Neural crest cell (in vitro differentiated cells): ENCODE measurements around the gene TRIM46. TPM values are rescaled to one million over a fixed set of nuclear protein-coding genes. Genes with fewer than 3 reads are reported as not detected.
"Not testable (repeated sequence)": the region's sequence is repeated elsewhere in the genome, so short reads cannot be mapped to it uniquely, and the experiment has no call there.

ENCODE experiments used
- DNase-seq: peaks from one replicate; pipeline ENCODE4 v3.0.0; 2021; ENCODE audit warnings: low read depth, mixed read lengths, low spot score
- H3K27ac Mint-ChIP-seq: one replicate; pipeline ENCODE4 v1.8.0; 2021; ENCODE audit warnings: mild to moderate bottlenecking, mixed read lengths; ENCODE audit not compliant: unreplicated experiment
- H3K27me3 Mint-ChIP-seq: 2 replicates; pipeline ENCODE4 v1.8.0; 2021; ENCODE audit warnings: low read depth, mild to moderate bottlenecking, mixed read lengths
- H3K36me3 Mint-ChIP-seq: 2 replicates; pipeline ENCODE4 v1.8.0; 2021; ENCODE audit warnings: low read depth, mild to moderate bottlenecking, mixed read lengths
- H3K4me1 Mint-ChIP-seq: 2 replicates; pipeline ENCODE4 v1.8.0; 2021; ENCODE audit warnings: mixed read lengths
- H3K4me3 Mint-ChIP-seq: one replicate; pipeline ENCODE4 v1.8.0; 2021; ENCODE audit warnings: mild to moderate bottlenecking, mixed read lengths
- H3K9me3 Mint-ChIP-seq: 2 replicates; pipeline ENCODE4 v1.8.0; 2021; ENCODE audit warnings: mixed read lengths
- total RNA-seq: library from RNA; stranded (reverse); gene quantifications from 2 replicates; pipeline ENCODE4 v1.2.1, GENCODE V29; 2021
- TF ChIP-seq, protein P1 (sequence below): fragments of 200-600 bp; sonication (generic); conservative IDR thresholded peaks from 2 replicates; pipeline ENCODE4 v1.5.0; 2021; ENCODE audit warnings: antibody characterized with exemption, mild to moderate bottlenecking

Gene TRIM46
- total RNA-seq, 1 donor from 2014 or later, result 9.8 TPM

DNA sequence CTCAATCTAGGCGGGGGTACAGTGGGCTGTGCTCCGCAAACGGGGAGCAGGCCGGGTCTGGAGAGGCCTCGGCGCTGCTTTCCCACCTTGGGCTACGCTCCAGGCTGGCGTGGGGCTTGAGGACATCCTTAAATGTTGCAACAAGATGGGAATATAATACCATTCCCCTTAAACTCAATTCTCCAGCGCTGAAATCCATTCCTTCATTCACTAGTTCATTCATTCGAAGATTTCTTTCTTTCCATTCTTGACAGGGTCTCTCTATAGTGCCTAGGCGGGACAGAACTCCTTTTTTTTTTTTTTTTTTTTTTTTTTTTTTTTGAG, 33.1 kb upstream of the TRIM46 start:
- H3K4me3 Mint-ChIP-seq, result peak overlapping the region; percentile 99
- peak overlapping the region; percentile 98 for H3K27ac Mint-ChIP-seq
- H3K4me1 Mint-ChIP-seq, result peaks cover 42% of the 10 kb centered on the region
- peaks cover 18% of the 10 kb centered on the region for H3K27me3 Mint-ChIP-seq
- H3K36me3 Mint-ChIP-seq, result peaks cover 6% of the 10 kb centered on the region
- TF ChIP-seq, protein P1, sequence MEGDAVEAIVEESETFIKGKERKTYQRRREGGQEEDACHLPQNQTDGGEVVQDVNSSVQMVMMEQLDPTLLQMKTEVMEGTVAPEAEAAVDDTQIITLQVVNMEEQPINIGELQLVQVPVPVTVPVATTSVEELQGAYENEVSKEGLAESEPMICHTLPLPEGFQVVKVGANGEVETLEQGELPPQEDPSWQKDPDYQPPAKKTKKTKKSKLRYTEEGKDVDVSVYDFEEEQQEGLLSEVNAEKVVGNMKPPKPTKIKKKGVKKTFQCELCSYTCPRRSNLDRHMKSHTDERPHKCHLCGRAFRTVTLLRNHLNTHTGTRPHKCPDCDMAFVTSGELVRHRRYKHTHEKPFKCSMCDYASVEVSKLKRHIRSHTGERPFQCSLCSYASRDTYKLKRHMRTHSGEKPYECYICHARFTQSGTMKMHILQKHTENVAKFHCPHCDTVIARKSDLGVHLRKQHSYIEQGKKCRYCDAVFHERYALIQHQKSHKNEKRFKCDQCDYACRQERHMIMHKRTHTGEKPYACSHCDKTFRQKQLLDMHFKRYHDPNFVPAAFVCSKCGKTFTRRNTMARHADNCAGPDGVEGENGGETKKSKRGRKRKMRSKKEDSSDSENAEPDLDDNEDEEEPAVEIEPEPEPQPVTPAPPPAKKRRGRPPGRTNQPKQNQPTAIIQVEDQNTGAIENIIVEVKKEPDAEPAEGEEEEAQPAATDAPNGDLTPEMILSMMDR, result no peak
- H3K9me3 Mint-ChIP-seq, result peaks cover 2% of the 10 kb centered on the region
- no peak for DNase-seq

DNA sequence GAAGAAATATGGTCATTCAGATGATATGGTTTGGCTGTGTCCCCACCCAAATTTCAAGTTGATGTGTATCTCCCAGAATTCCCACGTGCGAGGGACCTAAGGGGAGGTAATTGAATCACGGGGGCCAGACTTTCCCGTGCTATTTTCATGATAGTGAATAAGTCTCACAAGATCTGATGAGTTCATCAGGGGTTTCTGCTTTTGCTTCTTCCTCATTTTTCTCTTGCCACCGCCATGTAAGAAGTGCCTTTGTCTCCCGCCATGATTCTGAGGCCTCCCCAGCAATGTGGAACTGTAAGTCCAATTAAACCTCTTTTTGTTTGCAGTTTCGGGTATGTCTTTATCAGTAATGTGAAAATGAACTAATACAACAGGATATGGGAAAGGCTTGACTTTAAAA, 31.9 kb upstream of the TRIM46 start:
- TF ChIP-seq, protein P1, result no peak
- Mint-ChIP-seq H3K4me3 (peak overlapping the region; percentile 74), H3K36me3 (peaks cover 3% of the 10 kb centered on the region), H3K9me3 (peaks cover 2% of the 10 kb centered on the region), H3K27ac (no peak overlapping the region), H3K27me3 (peaks cover 24% of the 10 kb centered on the region), H3K4me1 (peaks cover 33% of the 10 kb centered on the region)
- no peak for DNase-seq

DNA sequence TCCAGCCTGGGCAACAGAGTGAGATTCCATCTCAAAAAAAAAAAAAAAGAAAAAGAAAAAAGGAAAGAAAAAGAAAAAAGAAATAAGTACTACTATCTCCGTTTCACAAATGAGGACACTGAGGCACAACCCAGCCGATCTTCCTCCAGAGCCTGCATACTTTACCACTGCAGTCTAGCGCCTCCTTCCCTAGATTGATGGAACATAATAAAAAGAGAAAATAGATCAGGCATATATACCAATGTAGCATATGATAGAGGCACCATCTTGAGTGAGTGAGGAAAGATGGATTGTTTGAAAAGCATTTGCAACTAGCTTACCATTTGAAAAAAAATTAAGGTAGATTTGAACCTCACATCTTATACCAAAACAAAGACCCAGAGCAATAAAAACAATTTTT, 28.2 kb upstream of the TRIM46 start:
- no peak overlapping the region for H3K27ac Mint-ChIP-seq
- peaks cover under 1% of the 10 kb centered on the region for H3K36me3 Mint-ChIP-seq
- peaks cover 42% of the 10 kb centered on the region for H3K27me3 Mint-ChIP-seq
- peaks cover 2% of the 10 kb centered on the region for H3K9me3 Mint-ChIP-seq
- no peak for DNase-seq
- TF ChIP-seq, protein P1, result peak; percentile 14
- peak overlapping the region; percentile 29 for H3K4me3 Mint-ChIP-seq
- H3K4me1 Mint-ChIP-seq, result peaks cover 2% of the 10 kb centered on the region

DNA sequence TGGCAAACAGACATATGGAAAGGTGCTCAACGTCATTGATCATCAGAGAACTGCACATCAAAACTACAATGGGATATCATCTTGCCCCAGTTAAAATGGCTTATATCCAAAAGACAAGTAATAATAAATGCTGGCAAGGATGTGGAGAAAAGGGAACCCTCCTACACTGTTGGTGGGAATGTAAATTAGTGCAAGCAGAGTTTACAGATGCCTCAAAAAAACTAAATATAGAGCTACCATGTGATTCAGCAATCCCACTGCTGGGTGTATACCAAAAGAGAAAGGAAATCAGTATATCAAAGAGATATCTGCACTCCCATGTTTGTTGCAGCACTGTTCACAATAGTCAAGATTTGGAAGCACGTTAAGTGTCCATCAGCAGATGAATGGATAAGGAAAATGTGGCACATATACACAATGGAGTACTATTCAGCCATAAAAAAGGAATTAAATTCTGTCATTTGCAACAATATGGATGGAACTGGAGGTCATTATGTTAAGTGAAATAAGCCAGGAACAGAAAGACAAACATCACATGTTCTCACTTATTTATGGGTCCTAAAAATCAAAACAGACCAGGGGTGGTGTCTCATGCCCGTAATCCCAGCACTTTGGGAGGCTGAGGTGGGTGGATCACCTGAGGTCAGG, 17.5 kb upstream of the TRIM46 start:
- H3K9me3 Mint-ChIP-seq, H3K36me3 Mint-ChIP-seq, H3K27ac Mint-ChIP-seq, H3K4me3 Mint-ChIP-seq, DNase-seq, H3K4me1 Mint-ChIP-seq: not testable (repeated sequence)
- H3K27me3 Mint-ChIP-seq, result peaks cover 38% of the 10 kb centered on the region

DNA sequence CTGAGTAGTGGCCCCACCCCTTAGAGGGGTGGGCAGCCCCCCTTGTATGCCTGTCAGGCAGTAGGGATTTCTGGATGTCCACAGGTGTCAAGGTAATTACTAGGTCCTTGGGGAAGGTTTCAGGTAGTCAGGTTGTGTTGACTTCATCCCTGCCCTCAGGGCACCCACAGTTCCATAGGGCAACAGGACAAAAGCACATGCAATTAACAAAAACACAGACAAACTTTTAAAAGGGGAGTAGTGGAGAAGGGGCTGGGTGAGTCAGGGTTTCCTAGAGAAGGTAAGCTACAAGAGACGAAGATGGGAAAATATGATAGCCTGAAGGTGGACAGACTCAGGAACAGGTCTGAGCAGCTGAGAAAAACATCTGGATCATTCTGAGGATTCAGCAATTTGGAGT, 14.7 kb upstream of the TRIM46 start:
- no peaks in the 10 kb centered on the region for H3K4me1 Mint-ChIP-seq
- TF ChIP-seq, protein P1, result no peak

DNA sequence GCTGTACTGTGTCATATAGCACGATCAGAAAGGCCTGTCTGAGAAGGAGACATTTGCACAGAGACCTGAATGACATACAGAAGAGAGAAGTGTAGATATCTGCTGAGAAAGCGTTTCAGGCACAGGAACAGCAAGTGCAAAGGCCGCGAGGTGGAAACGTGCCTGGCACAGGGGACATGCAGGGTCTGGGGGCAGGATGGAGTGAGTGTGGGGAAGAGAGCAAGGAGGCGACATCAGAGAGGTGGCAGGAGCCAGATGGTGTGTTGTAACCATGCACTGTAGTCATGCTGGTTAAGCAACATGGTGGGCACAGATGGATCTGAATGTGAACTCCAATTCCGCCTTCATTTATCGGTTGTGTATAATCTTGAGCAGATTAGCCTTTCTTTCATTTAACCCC, 13.5 kb upstream of the TRIM46 start:
- Mint-ChIP-seq H3K9me3 (peaks cover 7% of the 10 kb centered on the region), H3K4me3 (no peak overlapping the region), H3K36me3 (no peaks in the 10 kb centered on the region), H3K27me3 (peaks cover 24% of the 10 kb centered on the region), H3K27ac (no peak overlapping the region), H3K4me1 (no peaks in the 10 kb centered on the region)
- no peak for DNase-seq
- TF ChIP-seq, protein P1, result no peak

More for the DNA sequence above, 14.7 kb upstream of the TRIM46 start:
- Mint-ChIP-seq H3K9me3 (peaks cover 6% of the 10 kb centered on the region), H3K36me3 (no peaks in the 10 kb centered on the region), H3K27me3 (peaks cover 29% of the 10 kb centered on the region), H3K4me3 (no peak overlapping the region), H3K27ac (no peak overlapping the region)
- DNase-seq, result no peak

DNA sequence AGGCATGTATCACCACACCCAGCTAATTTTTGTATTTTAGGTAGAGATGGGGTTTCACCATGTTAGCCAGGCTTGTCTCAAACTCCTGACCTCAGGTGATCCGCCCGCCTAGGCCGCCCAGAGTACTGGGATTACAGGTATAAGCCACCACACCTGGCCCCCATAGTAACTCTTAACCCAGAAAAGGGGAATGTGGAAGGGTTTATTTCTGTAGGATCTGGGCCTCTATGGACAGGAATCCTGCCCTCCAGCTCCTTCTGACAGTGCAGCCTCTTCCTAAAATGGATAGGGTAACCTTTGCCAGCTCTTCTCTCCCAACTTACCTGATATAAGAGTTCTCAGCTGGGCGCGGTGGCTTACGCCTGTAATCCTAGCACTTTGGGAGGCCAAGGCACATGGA, 11.0 kb upstream of the TRIM46 start:
- H3K27me3 Mint-ChIP-seq, result peaks cover 12% of the 10 kb centered on the region
- not testable (repeated sequence) for H3K27ac Mint-ChIP-seq, H3K36me3 Mint-ChIP-seq, H3K9me3 Mint-ChIP-seq, DNase-seq, H3K4me3 Mint-ChIP-seq, H3K4me1 Mint-ChIP-seq

DNA sequence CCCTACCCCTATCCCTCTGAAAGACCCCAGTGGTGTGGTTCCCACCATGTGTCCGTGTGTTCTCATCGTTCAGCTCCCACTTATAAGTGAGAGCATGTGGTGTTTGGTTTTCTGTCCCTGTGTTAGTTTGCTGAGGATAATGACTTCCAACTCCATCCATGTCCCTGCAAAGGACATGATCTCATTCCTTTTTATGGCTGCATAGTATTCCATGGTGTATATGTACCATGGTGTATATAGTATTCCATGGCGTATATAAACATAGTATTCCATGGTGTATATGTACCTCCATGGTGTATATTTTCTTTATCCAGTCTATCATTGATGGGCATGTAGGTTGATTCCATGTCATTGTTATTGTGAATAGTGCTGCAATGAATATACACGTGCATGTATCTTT, 9.9 kb upstream of the TRIM46 start:
- H3K4me3 Mint-ChIP-seq, H3K9me3 Mint-ChIP-seq, H3K36me3 Mint-ChIP-seq, DNase-seq, H3K27ac Mint-ChIP-seq: not testable (repeated sequence)
- peaks cover 14% of the 10 kb centered on the region for H3K4me1 Mint-ChIP-seq
- H3K27me3 Mint-ChIP-seq, result peaks cover 12% of the 10 kb centered on the region

DNA sequence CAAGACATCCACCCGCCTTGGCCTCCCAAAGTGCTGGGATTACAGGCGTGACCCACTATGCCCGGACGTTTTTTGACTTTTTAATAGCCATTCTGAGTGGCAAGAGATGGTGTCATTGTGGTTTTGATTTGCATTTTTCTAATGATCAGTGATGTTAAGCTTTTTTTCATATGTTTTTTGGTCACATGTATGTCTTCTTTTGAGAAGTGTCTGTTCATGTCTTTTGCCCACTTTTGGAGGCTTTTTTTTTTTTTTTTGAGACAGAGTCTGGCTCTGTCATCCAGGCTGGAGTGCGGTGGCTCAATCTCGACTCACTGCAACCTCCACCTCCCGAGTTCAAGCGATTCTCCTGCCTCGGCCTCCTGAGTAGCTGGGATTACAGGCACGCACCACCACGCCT, 9.0 kb upstream of the TRIM46 start:
- not testable (repeated sequence) for DNase-seq, H3K9me3 Mint-ChIP-seq, H3K36me3 Mint-ChIP-seq, H3K27me3 Mint-ChIP-seq, H3K4me3 Mint-ChIP-seq, H3K27ac Mint-ChIP-seq
- H3K4me1 Mint-ChIP-seq, result peaks cover 14% of the 10 kb centered on the region
